CD4-positive, alpha-beta T cell treated with Interleukin-17A for 4 hours (primary cell): ENCODE results near the gene NSUN5.
"Not testable (repeated sequence)": the region's sequence is repeated elsewhere in the genome, so short reads cannot be mapped to it uniquely, and the experiment has no call there.

ENCODE experiments used
- DNase-seq: peaks from one replicate; pipeline ENCODE4 v3.0.0-alpha.2; 2020; ENCODE audit warnings: mixed read lengths

The NSUN5 gene

DNA sequence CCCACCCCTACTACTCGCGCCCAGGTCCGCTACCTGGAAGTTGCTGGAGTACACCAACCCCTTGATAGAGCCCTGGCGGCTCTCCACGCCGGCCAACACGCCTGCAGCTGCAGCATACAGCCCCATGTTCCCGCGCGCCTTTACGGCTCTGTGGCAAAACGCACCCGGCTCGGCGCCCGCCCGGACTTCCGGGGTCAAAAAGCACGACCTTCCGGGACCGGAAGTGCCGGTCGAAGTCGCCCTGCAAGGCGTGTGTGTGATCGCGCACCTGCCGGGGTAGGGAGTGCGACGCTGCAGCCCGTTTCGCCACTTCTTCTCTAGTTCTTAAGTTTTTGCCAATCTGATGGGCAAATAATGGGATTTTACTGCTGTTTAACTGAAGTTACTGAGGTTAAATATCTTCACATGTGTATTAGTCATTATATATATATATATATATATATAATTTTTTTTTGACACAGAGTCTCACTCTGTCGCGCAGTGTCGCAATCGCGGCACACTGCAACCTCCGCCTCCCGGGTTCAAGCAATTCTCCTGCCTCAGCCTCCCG, at the start of gene NSUN5:
TSS of gene NSUN5 (minus strand) at position 162 of the 550 bp plus-strand sequence. CDS start at position 126, 36 bp downstream.
- DNase-seq: peak; percentile 92

DNA sequence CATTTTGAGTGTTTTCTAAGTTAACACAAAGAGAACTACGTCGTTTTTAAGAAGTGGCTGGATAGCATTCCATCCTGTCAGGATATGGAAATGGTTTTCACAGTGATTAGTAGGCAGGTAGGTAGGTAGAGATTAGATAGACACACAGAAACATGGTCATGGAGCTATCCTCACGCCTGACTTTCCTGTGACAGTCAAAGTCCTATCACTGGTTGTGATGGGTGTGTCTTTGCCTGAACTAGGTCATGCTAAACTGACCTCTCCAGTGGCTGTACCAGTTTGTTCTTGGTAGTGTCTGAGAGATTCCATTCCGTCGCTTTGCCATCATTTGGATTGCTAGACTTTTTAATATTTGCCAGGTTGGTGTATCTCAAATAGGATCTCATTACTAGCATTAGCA, 47.5 kb upstream of the NSUN5 start:
- no peak for DNase-seq

DNA sequence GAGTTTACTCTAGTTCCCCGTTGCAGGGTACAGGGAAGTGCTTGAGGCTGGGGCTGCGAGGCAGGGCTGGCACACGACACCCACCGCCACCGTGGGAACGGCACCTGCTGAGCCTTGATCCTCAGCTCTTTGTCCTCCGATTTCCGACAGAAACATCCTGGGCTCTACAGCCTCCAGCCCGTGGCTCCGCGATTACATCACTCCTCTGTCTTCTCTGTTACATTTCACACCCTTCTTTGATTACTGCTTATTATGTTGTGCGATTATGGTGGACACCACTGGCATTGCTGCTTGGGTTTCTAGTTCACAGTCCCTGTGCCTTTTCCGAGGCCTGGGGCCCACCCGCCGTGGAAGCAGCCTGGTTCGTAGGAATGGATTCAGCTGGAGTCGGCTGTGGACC, 46.2 kb upstream of the NSUN5 start:
- DNase-seq: no peak

DNA sequence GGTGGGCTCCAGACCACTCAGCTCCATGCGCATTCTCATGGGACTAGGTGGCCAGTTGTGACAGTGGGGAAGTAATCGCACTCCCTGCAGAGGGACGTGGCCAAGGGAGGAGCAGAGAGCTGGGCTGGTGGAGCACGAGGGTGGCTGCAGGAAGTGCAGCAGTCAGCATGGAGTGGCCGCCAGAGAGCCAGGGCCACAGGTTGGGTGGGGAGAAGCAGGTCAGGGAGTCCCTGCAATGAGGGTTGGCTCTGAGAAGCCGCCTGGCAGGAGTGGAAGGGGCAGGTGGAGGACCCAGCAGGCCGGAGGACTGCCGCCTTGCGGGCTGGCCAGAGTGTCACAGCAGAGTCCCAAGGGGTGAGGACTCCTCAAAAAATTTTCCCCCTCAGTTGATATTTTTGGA, 45.6 kb upstream of the NSUN5 start:
- DNase-seq: no peak

DNA sequence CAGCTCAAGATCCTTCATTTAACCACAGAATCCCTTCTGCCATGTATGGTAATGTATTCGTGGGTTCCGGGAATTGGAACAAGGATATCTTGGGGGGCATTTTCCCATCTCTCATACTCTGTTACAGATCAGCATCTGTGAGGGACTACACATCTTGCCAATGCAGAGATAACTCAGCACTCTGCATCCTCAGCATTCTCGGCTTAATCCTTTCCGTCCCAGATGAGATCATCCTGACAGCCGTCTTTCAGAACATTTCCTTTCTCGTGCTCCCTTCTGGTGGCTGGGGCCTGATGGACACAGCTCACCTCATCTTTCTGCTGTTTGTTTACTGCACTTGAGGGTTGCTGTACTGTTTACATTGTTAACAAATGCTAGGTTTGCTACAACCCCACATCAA, 44.6 kb upstream of the NSUN5 start:
- no peak for DNase-seq

DNA sequence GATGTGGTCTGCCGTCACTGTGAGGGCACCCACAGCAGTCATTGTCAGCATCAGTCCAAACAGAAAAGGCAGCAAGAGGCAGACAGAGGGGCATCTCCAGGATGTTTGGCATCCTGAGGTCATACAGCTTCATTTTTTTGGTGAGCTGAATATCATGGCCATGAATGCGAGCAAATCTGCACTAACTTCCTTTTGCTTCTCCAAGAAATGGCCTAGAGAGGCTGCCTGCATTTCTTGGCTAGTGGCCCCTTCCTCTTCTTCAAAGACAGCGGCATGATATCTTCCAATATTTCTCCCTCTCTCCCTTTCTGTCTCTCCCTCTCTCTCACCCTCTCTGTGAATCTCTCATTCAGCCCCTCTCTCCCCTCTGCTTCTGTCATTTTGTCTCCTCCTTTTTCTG, 44.2 kb upstream of the NSUN5 start:
- DNase-seq: no peak

DNA sequence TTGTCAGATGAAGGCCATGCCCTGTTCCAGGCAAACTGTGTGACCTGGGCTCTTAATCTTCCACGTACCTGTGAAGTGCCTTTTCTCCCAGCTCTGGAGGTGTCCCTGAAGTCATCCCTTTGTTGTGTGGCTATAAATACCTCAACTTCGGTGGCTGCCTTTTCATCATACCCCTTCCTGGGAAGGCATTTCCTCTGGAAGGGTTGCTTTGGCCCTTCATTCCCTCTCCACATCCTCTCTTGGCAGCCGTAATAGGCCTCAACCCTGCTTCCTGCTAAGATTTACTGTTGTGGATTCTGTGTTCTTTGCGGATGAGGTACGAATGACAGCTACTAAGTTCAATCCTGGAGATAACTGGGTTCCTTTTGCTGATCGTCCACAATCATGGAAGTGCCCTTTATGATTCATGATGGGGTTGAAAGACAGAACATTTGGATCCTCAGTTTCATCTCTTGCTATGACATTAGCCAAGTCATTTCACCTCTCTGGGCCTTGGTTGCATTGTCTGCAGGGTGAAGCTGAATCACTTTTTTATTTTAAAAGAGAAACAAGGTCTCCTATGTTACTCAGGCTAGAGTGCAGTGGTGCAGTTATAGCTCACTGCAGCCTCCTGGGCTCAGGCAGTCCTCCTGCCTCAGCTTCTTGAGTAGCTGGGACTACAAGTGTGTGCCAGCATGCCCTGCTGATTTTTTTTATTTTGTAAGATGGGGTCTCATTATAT, 43.0 kb upstream of the NSUN5 start:
- no peak for DNase-seq

DNA sequence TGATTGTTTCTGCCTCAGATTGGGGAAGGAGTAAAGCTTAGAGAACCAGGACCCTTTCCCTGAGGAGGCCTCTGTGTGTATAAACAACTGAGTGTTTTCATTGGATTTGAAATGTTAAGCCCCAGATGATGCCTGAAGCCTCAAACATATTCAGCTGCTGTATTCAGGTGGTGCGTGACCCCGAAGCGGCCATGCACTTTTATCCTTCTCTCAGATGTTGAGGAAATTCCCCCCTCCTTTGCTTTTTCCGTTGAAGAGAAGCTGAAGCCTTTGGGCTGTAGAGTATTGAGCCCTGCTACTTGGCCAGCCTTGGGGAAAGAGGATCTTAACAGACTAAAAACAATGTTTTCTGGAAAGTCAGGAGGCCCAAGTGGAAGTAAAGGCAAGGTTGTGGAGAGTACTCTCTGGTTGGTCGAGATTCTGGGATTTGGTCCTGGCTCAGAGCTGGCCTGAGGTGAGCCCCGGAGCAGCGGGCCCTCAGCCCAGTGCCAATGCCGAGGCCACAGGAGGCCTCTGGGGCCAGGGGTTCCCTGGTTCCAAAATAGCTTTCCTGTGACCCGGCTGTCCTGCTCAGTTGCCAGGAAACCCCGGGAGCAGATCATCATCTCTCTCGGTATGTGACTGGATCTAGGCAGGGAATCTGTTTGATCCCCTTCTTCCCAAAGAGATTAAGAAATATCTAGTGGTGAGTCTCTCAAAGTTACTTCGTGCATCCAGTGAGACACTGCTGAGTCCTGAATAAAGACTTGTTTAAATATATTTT, 41.9 kb upstream of the NSUN5 start:
- no peak for DNase-seq

DNA sequence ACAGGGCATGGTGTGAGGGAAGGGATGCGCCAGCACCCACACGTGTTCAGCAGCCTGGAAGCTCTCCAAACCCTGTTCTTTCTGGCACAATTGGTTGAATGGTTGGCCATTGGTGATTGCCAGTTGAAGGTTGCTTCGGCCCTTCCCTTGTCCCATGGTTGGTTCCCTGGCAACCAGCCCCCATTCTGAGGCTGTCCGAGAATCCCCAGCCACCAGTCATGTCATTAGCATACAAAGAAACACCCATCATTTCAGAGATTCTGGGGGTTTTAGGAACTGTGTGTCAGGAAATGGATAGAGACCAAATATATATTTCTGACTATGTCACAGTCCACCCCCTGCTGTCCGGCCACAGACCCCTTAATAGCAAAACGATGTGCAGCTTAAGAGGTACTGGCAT, 41.1 kb upstream of the NSUN5 start:
- DNase-seq: no peak

DNA sequence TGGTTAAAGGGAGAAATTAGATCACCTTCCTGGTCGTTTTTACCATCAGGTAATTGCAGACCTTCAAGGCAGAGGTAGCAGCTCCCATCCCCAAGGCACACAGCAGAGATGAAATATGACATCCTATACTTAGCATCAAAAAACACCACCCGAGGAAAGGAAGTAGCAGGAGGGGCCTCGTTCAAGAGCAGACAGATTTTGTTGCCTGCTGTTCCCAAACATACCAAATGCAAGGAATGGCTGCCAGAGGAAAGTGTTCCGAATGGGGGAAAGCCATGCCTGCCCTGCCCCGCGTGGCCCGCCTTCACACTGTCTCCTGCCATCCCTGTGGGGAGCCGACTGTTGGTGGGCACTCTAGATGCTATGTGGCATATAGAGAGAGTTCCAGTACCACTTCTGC, 37.3 kb upstream of the NSUN5 start:
- DNase-seq: no peak

DNA sequence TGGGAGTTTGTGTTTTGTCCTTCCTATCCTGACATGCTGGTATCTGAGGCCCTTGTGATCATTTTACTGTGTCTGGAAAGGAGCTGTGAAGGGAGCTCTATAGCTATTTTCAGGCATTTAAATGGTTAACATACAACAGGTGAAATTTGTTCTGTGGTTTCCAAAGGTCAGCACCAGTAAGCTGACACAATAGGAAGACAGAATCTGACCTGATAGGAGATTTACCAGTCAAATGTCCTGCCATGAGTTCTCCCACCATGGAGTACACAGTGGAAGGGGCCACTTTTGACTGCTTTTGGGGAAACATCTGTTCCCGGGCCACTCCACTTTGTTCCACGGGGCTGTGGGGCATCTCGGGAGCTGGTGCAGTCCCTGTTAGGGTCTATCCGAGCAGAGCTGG, 36.9 kb upstream of the NSUN5 start:
- DNase-seq: no peak

DNA sequence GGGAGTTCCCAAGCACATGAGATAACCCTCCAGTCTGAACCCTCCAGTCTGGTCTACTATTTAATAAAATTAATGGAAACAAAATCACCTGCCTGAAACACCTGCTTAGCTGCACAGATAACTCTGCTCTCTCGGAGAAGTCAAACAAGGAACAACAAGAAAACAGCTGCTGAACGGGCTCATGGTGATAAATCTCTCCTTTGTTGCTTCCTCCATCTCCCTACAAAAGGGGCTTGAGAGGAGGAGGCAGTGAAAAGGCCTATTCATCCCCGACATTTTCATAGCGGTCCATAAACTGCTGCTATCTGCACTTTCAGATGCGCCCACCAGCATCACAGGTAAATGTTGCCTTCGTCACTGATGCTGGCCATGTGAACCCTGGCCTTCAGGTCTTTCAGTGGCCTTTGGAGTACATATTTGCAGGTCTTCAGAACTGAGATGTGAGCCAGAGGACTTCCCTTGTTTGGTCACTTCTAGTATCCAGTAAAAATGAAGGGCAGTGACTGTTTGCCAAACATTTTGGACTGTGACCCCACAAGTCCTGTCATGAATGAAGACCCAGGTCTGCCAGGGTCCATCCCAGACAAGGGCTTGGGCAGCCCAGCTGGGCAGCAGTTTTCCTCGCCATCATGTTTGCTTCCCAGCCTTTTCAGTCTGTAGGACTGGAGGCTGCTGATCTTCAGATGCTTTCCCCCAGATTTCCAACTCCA, 35.2 kb upstream of the NSUN5 start:
- no peak for DNase-seq

DNA sequence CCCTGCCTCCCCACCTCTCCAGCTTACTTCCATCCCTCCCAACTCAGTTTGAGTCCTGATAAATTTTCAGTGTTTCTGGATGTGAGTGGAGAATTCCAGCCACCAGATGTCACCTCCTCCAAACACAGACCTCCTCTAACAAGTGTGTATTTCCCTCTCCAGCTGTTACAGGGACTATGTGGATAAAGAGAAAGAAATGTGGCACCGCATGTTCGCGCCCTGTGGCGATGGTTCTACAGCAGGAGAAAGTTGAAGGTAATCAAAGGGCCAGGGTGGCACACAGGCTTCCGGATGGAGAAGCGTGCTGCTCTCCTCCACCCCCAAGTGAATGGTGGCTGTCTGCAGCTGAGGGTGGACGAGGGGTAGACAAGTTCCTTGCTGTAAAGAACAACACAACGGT, 34.0 kb upstream of the NSUN5 start:
- no peak for DNase-seq

DNA sequence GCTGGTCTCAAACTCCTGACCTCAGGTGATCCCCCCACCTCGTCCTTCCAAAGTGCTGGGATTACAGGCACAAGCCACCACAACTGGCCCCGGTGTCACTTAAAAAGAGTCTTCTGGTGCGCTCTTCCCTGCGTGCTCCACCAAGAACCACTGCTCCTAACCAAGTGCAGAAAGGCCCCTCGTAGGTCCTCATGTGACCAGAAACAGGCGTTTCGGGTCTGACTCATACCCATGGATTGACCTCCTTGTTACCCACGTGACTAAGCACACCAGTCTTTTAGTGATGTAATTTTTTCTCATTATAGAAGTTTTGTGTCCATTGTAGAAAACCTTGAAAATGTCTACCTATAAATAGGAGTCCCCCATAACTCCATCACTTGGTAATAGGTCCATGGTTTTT, 33.3 kb upstream of the NSUN5 start:
- DNase-seq: no peak

DNA sequence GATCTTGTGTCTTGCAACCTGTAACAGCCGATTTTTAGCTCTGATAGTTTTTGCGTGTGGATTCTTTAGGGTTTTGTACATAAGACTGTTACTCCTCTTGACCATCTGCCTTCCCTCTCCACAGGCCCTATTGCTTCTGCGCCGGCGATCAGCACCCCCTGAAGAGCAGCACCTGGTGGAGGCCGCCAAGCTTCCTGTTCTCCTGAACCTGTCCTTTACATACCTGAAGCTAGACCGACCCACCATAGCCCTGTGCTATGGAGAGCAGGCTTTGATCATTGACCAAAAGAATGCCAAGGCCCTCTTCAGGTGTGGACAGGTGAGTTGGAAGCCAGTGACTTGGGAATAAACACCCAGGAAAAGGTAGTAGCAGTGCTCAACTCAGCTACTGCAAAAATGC, 31.9 kb upstream of the NSUN5 start:
- DNase-seq: no peak

DNA sequence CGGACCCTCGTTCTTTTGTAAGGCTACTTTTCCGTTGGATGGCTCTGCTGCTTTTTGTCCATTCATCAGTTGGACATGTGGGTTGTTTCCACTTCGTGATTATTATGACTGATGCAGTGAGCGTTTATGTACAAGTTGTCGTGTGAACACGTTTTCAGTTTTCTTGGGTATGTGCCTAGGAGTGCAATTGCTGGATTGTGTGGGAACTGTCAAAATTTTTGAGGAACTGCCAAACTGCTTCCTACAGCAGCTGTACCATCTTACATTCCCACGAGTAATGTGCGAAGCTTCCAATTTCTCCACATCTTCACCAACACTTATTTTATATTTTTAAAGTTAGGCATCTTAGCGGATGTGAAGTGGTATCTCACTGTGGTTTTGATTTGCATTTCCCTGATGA, 29.7 kb upstream of the NSUN5 start:
- DNase-seq: no peak

DNA sequence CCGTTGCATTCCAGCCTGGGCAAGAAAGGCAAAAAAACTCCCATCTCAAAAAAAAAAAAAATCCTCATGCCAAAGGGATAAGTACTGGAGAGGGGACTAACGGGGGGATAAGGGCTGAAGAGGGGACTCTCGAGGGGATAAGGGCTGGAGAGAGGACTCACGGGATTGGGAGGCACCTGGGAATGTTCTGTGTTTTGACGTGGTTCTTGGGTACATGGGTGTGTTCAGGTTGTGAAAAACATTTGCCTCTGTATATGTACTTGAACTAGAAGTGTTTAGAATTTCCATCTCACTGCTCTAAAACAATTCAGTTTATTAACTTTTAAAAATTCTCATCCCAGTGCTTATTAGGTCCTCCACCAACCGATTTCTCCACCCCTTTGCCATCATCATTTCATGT, 23.8 kb upstream of the NSUN5 start:
- DNase-seq: no peak

DNA sequence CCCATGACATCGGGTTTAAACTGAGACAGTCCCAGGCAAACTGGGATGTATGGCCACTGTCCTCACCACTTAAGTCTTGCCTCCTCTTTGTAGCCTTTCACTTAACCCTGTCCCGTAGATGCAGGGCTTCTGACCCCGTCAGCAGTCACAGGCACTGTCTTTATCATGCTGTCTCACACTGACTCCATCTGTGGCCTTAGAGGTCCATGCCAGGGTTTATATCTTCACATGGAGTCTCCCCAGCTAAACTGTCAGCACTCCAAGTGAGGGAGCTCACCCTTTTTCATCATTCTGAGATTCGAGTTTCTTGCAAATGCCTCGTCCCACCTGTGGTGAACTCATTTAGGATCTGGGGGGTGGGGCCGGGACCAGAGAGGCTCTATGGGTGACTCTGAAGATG, 22.1 kb upstream of the NSUN5 start:
- DNase-seq: no peak

DNA sequence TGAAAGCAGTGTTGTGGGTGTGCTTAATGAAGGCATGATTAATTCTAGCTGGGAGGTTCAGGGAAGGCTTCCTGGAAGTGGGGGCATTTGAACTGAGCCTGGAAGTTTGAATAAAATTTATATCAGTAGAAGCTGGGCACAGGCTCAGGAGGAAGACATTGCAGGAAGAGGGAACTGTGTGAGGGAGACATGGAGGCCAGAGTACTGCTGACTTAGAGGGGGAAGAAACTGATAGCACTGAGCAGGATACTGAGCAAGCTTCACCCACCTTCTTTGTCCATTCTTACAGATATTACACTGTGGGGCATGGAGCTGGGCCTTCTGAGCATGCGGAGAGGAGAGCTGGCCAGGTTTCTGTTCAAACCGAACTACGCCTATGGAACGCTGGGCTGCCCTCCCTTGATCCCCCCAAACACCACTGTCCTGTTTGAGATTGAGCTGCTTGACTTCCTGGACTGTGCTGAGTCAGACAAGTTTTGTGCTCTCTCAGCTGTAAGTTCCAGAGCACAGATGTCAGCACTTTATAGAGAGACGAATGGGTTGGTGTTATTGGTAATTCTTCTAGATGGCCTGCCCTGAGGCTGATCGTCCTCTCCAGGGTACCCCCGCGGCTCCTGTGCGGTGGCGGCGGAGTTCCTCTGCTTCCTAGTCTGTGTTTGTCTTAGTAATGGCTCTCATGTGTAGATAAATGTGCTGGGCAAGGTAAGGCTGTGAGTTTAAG, 21.4 kb upstream of the NSUN5 start:
- DNase-seq: no peak

DNA sequence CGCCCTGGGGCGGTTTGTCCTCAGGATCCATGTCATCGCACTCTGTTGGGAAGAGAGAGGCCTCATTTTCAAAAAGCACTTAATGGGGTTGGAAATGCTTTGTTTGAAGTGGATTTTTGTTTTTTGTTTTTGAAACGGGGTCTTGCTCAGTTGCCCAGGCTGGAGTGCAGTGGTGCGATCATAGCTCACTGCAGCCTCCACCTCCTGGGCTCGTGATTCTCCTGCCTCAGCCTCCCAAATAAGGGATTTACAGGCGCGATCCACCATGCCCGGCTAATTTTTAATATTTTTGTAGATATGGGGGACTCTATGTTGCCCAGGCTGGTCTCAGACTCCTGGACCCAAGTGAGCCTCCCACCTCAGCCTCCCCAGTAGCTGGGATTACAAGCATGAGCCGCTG, 20.1 kb upstream of the NSUN5 start:
- DNase-seq: no peak

DNA sequence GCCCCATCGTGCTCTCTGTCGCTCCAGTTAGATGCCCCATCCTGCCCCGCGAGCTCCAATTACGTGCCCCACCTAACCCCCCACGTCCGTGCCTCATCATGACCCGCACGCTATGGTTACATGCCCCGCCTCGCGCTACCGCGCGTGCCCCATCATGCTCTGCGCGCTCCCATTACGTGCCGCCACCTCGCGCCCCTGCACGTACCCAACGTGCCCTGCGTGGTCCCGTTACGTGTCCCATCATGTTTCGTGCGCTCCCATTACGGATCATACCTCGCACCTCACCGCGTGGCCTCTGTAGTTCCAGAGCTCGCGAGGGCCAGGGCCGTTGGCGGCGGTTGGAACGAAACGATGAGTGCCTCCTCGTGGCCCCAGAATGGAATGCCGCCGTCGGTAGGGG, 19.3 kb upstream of the NSUN5 start, which contains the start of the genes FKBP6 and TRIM50:
TSS of gene FKBP6 (plus strand) at position 240 of the 400 bp plus-strand sequence. CDS start 268 bp downstream, outside the sequence.
TSS of gene TRIM50 (minus strand) at position 161 of the 400 bp plus-strand sequence. CDS start 3,295 bp downstream, outside the sequence.
- not testable (repeated sequence) for DNase-seq

DNA sequence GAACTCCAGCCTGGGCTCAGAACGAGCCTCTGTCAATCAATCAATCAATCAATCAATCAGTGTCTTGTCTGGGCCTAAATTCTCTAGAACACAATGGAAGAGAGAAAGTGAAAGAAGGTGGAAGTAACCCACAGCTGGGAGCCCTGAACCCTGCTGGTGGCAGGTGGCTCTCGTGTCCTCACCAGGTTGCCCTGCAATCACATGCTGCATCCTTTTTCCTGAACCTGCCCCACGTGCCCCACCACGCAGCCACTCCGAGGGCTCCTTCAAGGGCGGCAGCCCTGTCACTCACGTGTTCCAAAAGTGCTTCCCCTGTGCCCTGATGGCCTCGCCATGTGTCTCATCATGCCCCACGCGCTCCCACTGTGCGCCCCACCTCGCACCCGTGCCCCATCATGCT, 18.8 kb upstream of the NSUN5 start:
- DNase-seq: not testable (repeated sequence)

DNA sequence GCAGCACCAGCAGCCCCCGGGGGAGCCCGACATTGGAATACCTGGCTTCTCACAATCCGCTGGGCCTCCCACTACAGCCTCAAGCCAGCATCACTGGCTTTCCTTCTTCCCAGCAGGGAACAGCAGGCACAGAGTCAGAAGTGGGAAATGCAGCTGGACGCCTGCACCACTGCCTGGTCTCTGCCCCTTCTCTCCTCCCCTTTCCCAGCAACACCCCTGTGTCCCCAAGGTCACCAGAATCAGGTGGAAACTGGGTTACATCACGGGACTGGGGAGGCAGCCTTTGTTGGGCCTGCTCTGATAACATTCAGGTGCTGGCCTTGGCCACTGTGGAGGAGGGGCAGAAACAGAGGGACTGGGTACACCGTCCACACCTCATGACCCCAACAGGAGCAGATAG, 16.8 kb upstream of the NSUN5 start:
- not testable (repeated sequence) for DNase-seq
